Measurements from ENCODE around the gene STN1. TPM values are rescaled to one million over a fixed set of nuclear protein-coding genes. Genes with fewer than 3 reads are reported as not detected.
"Not testable (repeated sequence)": the region's sequence is repeated elsewhere in the genome, so short reads cannot be mapped to it uniquely, and the experiment has no call there.

STN1 gene
- total and polyA plus RNA-seq, 2 of the 4 experiments (the other 2 are of a cell fraction) = 17.8 to 32.3 TPM

GRCh38 chr10:103845346-103845745 is 72.6 kb downstream of the STN1 start:
- H3K36me3 ChIP-seq (ENCODE audit: control insufficient read depth, insufficient read depth, low read length); H4K5ac ChIP-seq (ENCODE audit: low read depth, low read length); H3K4ac ChIP-seq (ENCODE audit: low read depth, low read length); H4K91ac ChIP-seq (ENCODE audit: insufficient read depth, low read depth, low read length); POLR2A ChIA-PET (ENCODE audit: unreplicated experiment); dilution Hi-C loops (cut with HindIII; ENCODE audit: low sequenced_read_pairs, unreplicated experiment); H3K9me3 ChIP-seq (ENCODE audit: control insufficient read depth, insufficient read depth, low read length); H2AK9ac ChIP-seq (replicated peaks; ENCODE audit: low read depth, low read length, poor library complexity); ATAC-seq (ENCODE audit: low read depth); H3K14ac ChIP-seq (replicated peaks; ENCODE audit: low read depth, low read length); H2BK15ac ChIP-seq (ENCODE audit: low read depth, low read length); H4K20me1 ChIP-seq (ENCODE audit: insufficient read depth, low read length); H3K18ac ChIP-seq (ENCODE audit: low read depth, low read length); intact Hi-C loops (cut with micrococcal nuclease); H3K56ac ChIP-seq (ENCODE audit: extremely low read depth, insufficient read depth, low read length); H2AFZ ChIP-seq (replicated peaks; ENCODE audit: low read length, poor library complexity); H2AK5ac ChIP-seq (ENCODE audit: low read depth, low read length); H3K27me3 ChIP-seq (ENCODE audit: control insufficient read depth, insufficient read depth, low read length); H2BK120ac ChIP-seq (ENCODE audit: low read depth, low read length); in situ Hi-C loops (cut with MboI; ENCODE audit: low sequenced_read_pairs); H3K9ac ChIP-seq (ENCODE audit: low read depth, low read length); CTCF ChIA-PET; BruUV-seq (replicated peaks); H4K8ac ChIP-seq (ENCODE audit: low read depth in 2 of 2, low read length in 2 of 2); H3K23ac ChIP-seq (ENCODE audit: low read depth, low read length); H3K4me3 ChIP-seq (ENCODE audit: insufficient read depth, low read depth, low read length); H2BK5ac ChIP-seq (ENCODE audit: low read depth, low read length, poor library complexity, severe bottlenecking); H3K27ac ChIP-seq (ENCODE audit: insufficient read depth, low read length); H2BK20ac ChIP-seq (ENCODE audit: low read depth, low read length); H3K4me2 ChIP-seq (ENCODE audit: low read depth, low read length); DNase-seq: not testable (repeated sequence)
- H3K9me1 ChIP-seq (ENCODE audit: insufficient read depth, low read length) = peaks cover 17% of the 10 kb centered on the region
- H3K4me1 ChIP-seq (ENCODE audit: control insufficient read depth, insufficient read depth, low read length) = peaks cover 15% of the 10 kb centered on the region
- WGBS, 2 experiments (ENCODE audit: extremely low coverage in 2 of 2, insufficient read length in 1 of 2) = no CpG with 5 or more reads among the region's 3 CpGs
- H3K79me1 ChIP-seq (ENCODE audit: low read depth in 1 of 2, low read length in 2 of 2) = peaks cover 30 to 62% of the 10 kb centered on the region in 2 experiments

All from IMR-90 (cell line).